Adrenal gland (tissue), 12 donors: ENCODE results near the gene ASPDH. TPM values are rescaled to one million over a fixed set of nuclear protein-coding genes. Genes with fewer than 3 reads are reported as not detected.

Experiments used
- DNase-seq, 7 donors: peaks; one replicate each; pipeline ENCODE4 v3.0.0-alpha.2; 2019 to 2020
- H3K27ac ChIP-seq, 5 donors: fragments of 200-600 bp; sonication (generic) in 4 of 5; 1 replicate in 3 of 5; 2 replicates in 2 of 5; pipeline versions ENCODE4 v1.5.1 to v1.8.0; 2016 to 2020; ENCODE audit warnings: mild to moderate bottlenecking in 1 of 5
- H3K27me3 ChIP-seq: fragments of 200-600 bp; 2 replicates; pipeline ENCODE4 v1.8.0; 2021
- H3K36me3 ChIP-seq, 2 donors: fragments of 200-600 bp; replicated peaks in 1 of 2; 1 replicate in 1 of 2; 2 replicates in 1 of 2; pipeline versions ENCODE4 v1.5.1 to v1.8.0; 2018 to 2022
- H3K4me1 ChIP-seq, 2 donors: fragments of 200-600 bp; replicated peaks in 1 of 2; 1 replicate in 1 of 2; 2 replicates in 1 of 2; pipeline versions ENCODE4 v1.5.1 to v1.8.0; 2018 to 2021
- H3K4me3 ChIP-seq, 4 donors: fragments of 200-600 bp; sonication (generic) in 3 of 4; one replicate each; pipeline ENCODE4 v1.5.1; 2016 to 2018
- H3K9me3 ChIP-seq, 3 donors: fragments of 200-600 bp; sonication (generic) in 1 of 3; replicated peaks in 1 of 3; 1 replicate in 2 of 3; 2 replicates in 1 of 3; pipeline versions ENCODE4 v1.5.1 to v1.8.0; 2016 to 2021
- POLR2A ChIP-seq, 2 donors: fragments of 450-650 bp; IDR thresholded peaks; one replicate each; pipeline ENCODE4 v1.6.1; 2017; ENCODE audit warnings: antibody characterized with exemption in 2 of 2, mild to moderate bottlenecking in 2 of 2, moderate library complexity in 1 of 2
- WGBS, 4 donors: extraction: QIAGEN DNeasy Blood & Tissue Kit in 2 of 4; methylation state at CpG; one replicate each; pipeline versions ENCODE4 v1.1.5 to v1.1.7; 2013 to 2017; 5-methylcytosine and 5-hydroxymethylcytosine counted together
- intact Hi-C, 2 donors: fragments of 100-400 bp; cut with DNase I; formaldehyde crosslinking; loops; one replicate each; pipeline versions ENCODE4 v1.14.1 to v1.15.0; 2022 to 2023
- polyA plus RNA-seq, 3 donors: library from polyadenylated mRNA; stranded (reverse); fragments of 200-250 nt in 2 of 3; fragments of 350-450 nt in 1 of 3; fragmentation: Illumina TruSeq in 1 of 3; extraction: RNeasy Lipid Tissue Mini Kit (QIAGEN cat#74804) in 1 of 3; gene quantifications; one replicate each; pipeline ENCODE4 v1.2.3, GENCODE V29; 2013 to 2014
- total RNA-seq, 9 donors: library from RNA; depleted of rRNA in 4 of 9; stranded (reverse); fragments of >200 nt in 4 of 9; fragments of 120-200 nt in 1 of 9; fragmentation: NEBNext Ultra II Directional in 1 of 9; extraction: Animal tissue kit (Norgen Biotek cat#: 25700) in 1 of 9; gene quantifications; one replicate each; pipeline versions ENCODE4 v1.1.0 to v1.2.4, GENCODE V29; 2013 to 2023
- TF ChIP-seq, protein P1 (sequence below), 6 experiments: fragments of 450-650 bp in 4 of 6; fragments of 200-600 bp in 2 of 6; sonication (generic) in 1 of 6; IDR thresholded peaks; 1 replicate in 5 of 6; 2 replicates in 1 of 6; pipeline versions ENCODE4 v1.5.1 to v1.8.0; 2016 to 2021; ENCODE audit warnings: antibody characterized with exemption in 6 of 6, mild to moderate bottlenecking in 2 of 6, moderate library complexity in 1 of 6
- donor health status: healthy with polysubstance abuse.
- donor health status: Bipolar disorder and iron deficiency.
- donor health status: DM: yes; HTN: yes; CAD: no.
- donor health status: DM: no; HTN: no; CAD: no.
- donor health status: DM: no; HTN: no; CAD: no.
- donor health status: DM: yes; HTN: yes; CAD: no.

Gene ASPDH
- total and polyA plus RNA-seq, 12 donors, result 0.38 to 30.5 (median 1.7) TPM; not detected in 4

DNA sequence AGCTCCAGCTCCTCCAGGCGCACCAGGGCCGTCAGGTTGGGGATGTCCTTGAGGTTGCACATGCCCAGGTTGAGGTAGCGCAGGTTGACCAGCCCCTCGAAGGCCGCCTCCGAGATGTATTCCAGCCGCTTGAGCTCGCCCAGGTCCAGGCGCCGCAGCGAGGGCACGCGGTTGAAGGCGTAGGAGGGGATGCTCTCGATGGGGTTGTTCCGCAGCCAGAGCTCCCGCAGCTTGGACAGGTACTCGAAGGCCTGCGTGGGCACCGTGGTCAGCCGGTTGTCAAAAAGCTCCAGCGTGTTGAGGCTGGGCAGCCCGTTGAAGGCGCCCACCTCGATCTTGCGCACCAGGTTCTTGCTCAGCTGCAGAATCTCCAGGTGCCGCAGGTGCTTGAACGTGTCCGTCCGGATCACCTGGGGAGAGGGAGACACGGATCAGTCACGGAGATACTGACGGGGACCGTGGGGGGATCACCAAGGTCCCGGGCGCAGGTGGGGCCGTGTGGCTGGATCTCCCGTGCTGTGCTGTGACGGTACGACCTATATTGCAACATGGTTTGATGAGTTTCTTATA, 5.4 kb upstream of the ASPDH start:
- no peak overlapping the region for H3K4me3 ChIP-seq
- H3K36me3 ChIP-seq, result no peaks in the 10 kb centered on the region
- no peaks in the 10 kb centered on the region for H3K9me3 ChIP-seq
- no peak for TF ChIP-seq POLR2A (IDR thresholded peaks at IDR 0.05)
- TF ChIP-seq, protein P1, sequence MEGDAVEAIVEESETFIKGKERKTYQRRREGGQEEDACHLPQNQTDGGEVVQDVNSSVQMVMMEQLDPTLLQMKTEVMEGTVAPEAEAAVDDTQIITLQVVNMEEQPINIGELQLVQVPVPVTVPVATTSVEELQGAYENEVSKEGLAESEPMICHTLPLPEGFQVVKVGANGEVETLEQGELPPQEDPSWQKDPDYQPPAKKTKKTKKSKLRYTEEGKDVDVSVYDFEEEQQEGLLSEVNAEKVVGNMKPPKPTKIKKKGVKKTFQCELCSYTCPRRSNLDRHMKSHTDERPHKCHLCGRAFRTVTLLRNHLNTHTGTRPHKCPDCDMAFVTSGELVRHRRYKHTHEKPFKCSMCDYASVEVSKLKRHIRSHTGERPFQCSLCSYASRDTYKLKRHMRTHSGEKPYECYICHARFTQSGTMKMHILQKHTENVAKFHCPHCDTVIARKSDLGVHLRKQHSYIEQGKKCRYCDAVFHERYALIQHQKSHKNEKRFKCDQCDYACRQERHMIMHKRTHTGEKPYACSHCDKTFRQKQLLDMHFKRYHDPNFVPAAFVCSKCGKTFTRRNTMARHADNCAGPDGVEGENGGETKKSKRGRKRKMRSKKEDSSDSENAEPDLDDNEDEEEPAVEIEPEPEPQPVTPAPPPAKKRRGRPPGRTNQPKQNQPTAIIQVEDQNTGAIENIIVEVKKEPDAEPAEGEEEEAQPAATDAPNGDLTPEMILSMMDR (IDR thresholded peaks at IDR 0.05), result no peak
- intact Hi-C loops, result no loop called here
- no peaks in the 10 kb centered on the region for H3K4me1 ChIP-seq
- 89 to 98% (median 93%) methylated on average over 16 to 40 of the region's 40 CpGs for WGBS, 4 donors
- no peaks in the 10 kb centered on the region for H3K27me3 ChIP-seq
- H3K27ac ChIP-seq, result no peak overlapping the region
- no peak for DNase-seq

DNA sequence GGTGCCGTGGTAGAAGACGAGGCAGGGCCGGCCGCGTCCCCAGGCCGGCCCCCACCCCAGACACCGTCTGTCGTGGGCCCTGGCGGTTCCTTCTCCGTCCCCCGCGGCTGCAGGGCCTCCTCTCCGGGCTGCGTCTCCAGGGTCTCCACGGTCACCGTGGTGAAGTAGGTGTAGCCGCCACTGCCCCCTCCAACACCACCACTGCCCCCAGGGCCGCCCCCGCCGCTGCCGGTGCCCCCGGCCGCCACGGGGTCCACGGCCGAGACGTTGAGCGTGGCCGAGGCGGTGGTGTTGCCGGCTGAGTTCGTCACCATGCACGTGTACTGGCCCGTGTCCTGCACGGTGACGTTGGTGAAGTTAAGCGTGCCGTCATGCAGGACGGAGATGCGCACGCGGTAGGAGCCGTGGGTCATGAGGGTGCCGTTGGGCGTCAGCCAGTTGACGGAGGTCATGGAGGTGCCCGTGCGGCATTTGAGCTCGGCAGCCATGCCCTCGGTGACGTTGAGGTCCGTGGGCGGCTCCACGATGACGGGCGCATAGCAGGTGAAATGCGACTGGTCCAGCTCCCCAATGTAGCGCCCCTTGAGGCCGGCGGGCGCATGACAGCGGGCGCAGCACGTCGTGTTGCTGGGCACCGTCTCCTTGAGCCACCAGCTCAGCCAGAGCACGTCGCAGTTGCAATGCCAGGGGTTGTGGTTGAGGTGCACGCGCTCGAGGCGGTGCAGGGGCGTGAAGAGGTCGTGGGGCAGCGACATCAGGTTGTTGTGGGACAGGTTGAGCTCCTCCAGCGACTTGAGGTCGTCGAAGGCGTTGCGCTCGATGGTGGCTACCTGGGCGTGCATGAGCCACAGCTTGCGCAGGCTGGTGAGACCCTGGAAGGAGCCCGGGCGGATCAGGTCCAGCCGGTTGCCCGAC, 4.6 kb upstream of the ASPDH start:
- DNase-seq, result no peak

DNA sequence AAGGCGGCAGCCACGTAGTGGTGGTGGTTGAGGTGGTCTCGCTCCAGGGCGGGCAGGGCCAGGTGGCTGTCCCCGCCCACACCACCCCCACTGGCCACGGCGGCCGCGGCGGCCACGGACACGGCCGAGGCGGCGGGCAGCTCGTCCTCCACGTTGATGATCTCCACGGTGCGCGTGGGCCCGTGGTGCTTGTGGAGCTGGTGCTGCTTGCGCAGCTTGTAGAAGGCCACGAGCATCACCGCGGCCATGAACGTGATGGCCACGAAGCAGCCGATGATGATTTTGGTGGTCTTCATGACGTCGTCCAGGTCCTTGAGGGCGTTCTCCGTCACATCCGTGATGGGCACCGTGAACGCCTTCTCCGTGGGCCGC, 4.0 kb upstream of the ASPDH start:
- H3K27me3 ChIP-seq, result no peaks in the 10 kb centered on the region
- TF ChIP-seq, protein P1 (IDR thresholded peaks at IDR 0.05), result no peak
- H3K4me1 ChIP-seq, result no peaks in the 10 kb centered on the region
- intact Hi-C loops, result no loop called here
- H3K36me3 ChIP-seq, result no peaks in the 10 kb centered on the region
- H3K9me3 ChIP-seq, result no peaks in the 10 kb centered on the region
- no peak overlapping the region for H3K4me3 ChIP-seq
- no peak for DNase-seq
- 90 to 95% (median 92%) methylated on average over 8 to 37 of the region's 37 CpGs for WGBS, 4 donors
- H3K27ac ChIP-seq, result no peak overlapping the region

More for the DNA sequence above, 4.6 kb upstream of the ASPDH start:
- intact Hi-C loops, result no loop called here
- no peaks in the 10 kb centered on the region for H3K27me3 ChIP-seq
- no peak overlapping the region for H3K27ac ChIP-seq
- 92 to 96% (median 94%) methylated on average over 41 to 87 of the region's 87 CpGs for WGBS, 4 donors
- H3K9me3 ChIP-seq, result no peaks in the 10 kb centered on the region
- H3K36me3 ChIP-seq, result no peaks in the 10 kb centered on the region
- no peak overlapping the region for H3K4me3 ChIP-seq
- no peaks in the 10 kb centered on the region for H3K4me1 ChIP-seq
- no peak for TF ChIP-seq POLR2A (IDR thresholded peaks at IDR 0.05)
- TF ChIP-seq, protein P1 (IDR thresholded peaks at IDR 0.05), result no peak

DNA sequence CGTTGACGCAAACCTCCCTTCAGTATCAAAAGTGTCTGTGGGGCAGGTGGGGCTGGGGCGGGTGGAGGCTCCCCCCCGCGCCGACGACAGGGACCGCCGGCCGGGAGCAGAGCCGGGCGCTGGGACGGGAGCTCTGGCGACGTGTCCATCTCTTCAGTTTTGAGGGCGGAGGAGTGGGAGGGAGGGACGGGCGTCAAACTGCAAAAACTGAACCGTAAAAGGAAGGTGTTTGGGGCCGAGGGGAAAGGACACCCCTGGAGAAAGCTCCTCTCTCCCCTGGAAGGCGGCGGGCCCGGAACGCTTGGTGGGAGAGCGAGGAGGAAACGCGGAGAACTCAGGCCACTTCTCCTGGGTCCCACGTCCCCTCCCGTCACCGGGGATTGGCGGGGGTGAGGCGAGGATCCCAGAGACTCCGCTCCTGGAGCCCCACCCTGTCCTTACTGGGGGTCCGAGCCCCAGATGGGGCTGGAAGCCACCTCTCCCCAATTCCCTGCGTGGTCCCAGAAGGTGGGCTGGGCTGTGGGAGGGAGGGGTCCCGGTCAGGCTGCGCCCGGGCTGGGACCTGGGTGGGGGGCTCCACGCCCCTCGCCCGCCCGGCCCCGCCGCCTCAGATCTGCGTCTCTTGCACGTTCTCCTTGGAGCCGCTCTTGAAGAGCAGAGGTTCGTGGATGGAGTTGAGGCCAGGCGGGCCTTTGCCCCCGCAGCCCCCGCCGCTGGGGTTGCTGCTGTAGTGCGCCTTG, 3.4 kb upstream of the ASPDH start:
- no peaks in the 10 kb centered on the region for H3K36me3 ChIP-seq
- no peak overlapping the region for H3K27ac ChIP-seq
- no peaks in the 10 kb centered on the region for H3K9me3 ChIP-seq
- no peak for TF ChIP-seq POLR2A (IDR thresholded peaks at IDR 0.05)
- TF ChIP-seq, protein P1 (IDR thresholded peaks at IDR 0.05), result no peak
- 50 to 63% (median 56%) methylated on average over 32 to 53 of the region's 53 CpGs for WGBS, 4 donors
- no peak overlapping the region for H3K4me3 ChIP-seq
- no peak for DNase-seq
- no peaks in the 10 kb centered on the region for H3K4me1 ChIP-seq
- intact Hi-C loops, result no loop called here
- H3K27me3 ChIP-seq, result no peaks in the 10 kb centered on the region
